Fibroblast of mammary gland (primary cell): ENCODE data around the gene PTGIR.
A peak's percentile ranks its signal among the peaks of the same experiment; 100 is the strongest.

Experiments used
- DNase-seq: peaks from one replicate; pipeline ENCODE4 v3.0.0-alpha.2; 2010; ENCODE audit warnings: low read depth
- H3K4me3 ChIP-seq: 2 replicates; pipeline ENCODE4 v1.5.1; 2011; ENCODE audit warnings: low read depth, mild to moderate bottlenecking, low read length, moderate library complexity; ENCODE audit not compliant: control insufficient read depth
- CTCF ChIP-seq: conservative IDR thresholded peaks from 2 replicates; pipeline ENCODE4 v1.5.1; 2011; ENCODE audit warnings: low read depth, low read length, inconsistent platforms; ENCODE audit not compliant: control insufficient read depth, insufficient read depth

PTGIR gene

DNA sequence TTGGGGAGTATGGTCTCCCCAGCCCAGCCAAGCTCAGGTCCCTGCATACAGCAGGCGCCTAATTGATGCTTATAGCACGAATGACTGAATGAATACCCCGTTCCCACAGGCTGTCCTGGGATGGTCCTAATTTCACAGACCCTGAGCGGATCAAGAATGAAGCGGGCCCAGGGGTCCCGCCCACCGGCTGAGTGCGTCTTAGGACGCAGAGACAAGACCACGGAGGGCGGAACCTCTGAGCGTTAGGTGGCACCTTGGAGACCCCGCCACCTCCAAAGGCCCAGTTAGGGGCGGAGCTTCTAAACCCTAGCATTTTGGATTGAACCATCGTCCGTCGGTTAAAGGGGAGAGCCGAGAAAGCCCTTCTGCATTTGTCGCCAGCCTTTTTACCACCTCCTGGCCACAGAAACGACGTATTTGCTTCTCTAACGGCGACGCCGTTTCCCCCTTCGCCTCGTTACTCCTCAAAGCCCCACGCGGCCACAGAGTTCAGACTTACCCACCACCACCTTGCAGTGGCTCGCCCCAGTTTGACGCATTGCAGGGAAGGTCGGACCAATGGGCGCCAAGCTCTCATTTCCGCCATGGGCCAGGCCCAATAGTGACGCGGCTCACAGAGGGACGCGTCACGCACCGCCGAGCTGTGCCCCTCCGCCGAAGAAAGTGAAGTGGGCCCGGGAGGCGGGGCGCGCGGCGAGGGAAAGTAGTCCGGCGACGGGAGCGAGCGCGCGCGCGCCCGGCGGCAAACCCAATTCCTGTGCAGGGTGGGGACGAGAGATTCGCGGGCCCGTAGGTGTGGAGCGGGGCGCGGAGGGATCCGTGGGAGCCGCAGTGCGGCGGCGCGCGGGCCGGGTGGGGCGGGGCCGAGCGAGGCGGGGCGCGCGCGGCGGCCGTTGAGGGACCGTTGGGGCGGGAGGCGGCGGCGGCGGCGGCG is 24.2 kb downstream of the PTGIR start:
- H3K4me3 ChIP-seq: peak overlapping the region; percentile 100
- TF ChIP-seq CTCF: no peak
- DNase-seq: peak; percentile 97

- peak overlapping the region; percentile 63 for H3K4me3 ChIP-seq
- no peak for TF ChIP-seq CTCF
- DNase-seq: no peak
Measured at GRCh38 chr19:46599716-46600373, 25.0 kb downstream of the PTGIR start.

- no peak overlapping the region for H3K4me3 ChIP-seq
- no peak for TF ChIP-seq CTCF
- no peak for DNase-seq
Measured at GRCh38 chr19:46598372-46598917, 26.4 kb downstream of the PTGIR start.

- no peak for TF ChIP-seq CTCF
- DNase-seq: no peak
- H3K4me3 ChIP-seq: no peak overlapping the region
Measured at GRCh38 chr19:46596008-46596407, 28.9 kb downstream of the PTGIR start.

DNA sequence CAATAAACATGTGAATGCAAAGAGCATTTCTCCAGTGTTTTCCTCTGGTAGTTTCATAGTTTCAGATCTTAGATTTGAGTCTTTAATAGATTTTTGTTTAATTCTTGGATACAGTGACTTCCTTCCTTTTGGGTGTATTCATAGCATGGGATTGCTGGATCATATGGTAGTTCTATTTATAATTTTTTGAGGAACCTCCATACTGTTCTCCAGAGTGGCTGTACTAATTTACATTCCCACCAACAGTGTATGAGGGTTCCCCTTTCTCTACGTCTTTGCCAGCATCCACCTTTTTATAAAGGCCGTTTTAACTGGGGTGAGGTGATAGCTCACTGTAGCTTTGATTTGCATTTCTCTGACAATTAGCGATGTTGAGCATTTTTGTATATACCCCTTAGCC is 33.0 kb downstream of the PTGIR start:
- TF ChIP-seq CTCF: no peak
- no peak for DNase-seq
- no peak overlapping the region for H3K4me3 ChIP-seq

GRCh38 chr19:46591254-46591653 is 33.6 kb downstream of the PTGIR start:
- DNase-seq: no peak
- H3K4me3 ChIP-seq: no peak overlapping the region
- TF ChIP-seq CTCF: no peak
